Measurements from ENCODE around the gene SGMS1.

SGMS1 gene

DNA sequence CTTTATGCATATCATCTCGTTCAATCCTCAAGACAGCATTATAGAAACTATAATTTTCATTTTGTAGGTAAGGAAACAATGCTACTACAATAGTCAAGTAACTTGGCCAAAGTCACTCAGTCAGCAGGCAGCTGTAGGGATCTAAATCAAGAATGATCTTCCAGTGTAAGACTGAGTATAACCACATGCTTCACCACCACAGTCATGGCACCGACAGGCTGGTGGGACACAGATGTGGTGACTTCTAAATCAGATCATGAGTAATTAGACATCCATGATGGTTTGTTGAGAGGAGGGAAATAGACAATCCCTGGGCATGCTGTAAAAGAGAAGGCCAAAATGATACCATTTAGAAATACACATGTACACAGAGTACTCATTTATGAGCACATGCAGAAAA is 288.4 kb downstream of the SGMS1 start:
- DNase-seq (ENCODE audit: low read depth in 2 of 2) = no peak

- no peak for DNase-seq (ENCODE audit: low read depth in 2 of 2)
These were observed 289.5 kb downstream of the SGMS1 start for GRCh38 chr10:50334273-50334672.

DNA sequence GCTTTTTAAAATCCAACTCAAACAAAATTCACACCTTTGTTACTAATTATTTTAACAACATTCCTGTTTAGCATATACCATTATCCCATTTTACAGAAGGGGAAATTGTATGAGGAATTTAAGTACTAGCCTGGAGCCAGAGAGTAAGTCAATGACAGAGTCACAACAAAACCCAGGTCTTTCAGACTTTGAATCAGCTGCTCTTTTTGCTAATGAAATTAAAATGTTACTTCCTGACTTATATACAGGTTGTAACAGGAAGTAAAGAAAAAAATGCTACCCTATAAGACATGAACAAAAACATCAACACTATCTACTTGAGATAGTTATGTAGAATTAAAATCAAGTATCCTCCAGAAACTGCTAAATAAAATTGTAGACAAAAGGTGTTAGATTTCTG is 289.9 kb downstream of the SGMS1 start:
- DNase-seq (ENCODE audit: low read depth in 2 of 2) = no peak

- no peak for DNase-seq (ENCODE audit: low read depth in 2 of 2)
These were observed 291.5 kb downstream of the SGMS1 start for GRCh38 chr10:50332108-50332842.

- DNase-seq (ENCODE audit: low read depth in 2 of 2) = no peak
These were observed 292.3 kb downstream of the SGMS1 start for GRCh38 chr10:50331486-50331885.

DNA sequence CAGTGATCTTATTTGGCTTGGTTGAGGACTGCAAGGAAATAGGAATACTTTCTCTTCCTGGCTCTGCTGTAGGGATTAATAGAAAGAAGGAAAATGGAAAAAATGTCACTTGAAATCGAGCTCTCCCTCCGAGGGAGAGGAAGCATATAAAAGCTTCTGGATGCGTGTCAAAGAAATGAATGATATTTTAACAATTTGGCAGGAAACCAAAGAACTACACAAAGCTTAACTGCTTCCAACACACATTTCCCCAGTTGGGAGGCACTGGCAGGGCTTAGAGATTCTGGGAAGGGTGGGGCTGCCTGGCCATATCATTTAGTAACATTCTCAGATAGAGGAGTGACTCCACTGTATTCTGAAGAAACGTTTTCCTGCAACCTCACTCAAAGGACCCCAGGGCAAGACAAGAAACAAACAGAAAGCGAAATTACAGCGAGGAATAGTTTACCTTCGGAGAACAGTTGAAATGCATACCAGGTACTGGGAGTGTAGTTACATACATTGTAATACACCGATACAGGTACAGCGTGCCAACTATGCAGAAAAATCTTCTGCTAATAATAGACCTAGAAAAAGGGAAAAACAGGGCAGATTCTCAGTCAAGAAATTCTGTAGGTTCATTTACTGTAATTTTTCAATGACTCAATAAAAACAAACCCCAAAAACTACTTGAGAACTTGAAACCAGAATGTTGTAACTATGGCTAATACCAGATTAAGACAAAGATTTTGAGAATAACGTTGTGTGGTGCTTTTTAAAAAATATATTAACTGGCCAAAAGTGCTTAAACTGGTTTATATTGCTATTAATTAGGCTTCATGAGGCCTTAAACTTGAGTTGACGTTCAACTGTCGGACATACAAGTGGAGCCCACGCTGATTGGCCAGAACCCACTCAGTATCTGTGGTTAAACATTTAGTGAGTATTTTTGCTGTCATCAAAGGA is 296.7 kb downstream of the SGMS1 start:
- no peak for DNase-seq (ENCODE audit: low read depth in 2 of 2)

- DNase-seq (ENCODE audit: low read depth in 2 of 2) = no peak
These were observed 297.6 kb downstream of the SGMS1 start for GRCh38 chr10:50326172-50326555.

DNA sequence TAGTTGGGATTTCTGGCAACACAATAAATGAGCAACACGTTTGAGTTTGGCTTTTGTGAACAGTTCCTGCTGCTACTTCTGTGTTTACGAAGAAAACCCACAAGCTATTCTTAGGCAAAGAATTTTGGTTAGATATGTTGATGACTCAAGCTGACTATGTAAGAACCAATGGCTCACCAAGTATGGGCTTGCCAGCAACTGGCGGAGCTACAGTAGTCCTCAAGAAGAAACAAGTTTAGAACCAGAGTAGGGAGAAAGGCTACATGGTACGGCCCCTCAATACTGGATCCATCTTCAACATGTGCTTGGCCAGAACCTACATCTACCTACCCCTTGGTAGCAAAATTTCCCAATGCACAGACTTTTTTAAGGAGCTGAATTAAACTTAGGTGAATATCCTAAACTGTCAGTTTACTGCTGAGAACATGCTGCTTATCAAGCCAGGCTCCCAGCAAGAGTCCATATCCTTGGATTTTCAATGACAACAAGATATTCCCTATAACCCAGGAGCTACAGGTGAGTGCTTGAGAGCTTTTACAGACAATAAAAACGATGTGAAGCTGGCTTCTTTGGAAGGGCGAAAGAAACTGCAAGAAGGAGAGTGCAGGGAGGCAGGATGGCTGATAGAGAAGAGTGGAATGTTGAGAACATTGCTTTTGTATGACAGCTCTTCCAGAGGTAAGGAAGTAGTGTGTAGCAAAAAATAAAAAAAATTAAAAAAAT is 298.1 kb downstream of the SGMS1 start:
- no peak for DNase-seq (ENCODE audit: low read depth in 2 of 2)

- DNase-seq (ENCODE audit: low read depth in 2 of 2) = no peak
These were observed 298.9 kb downstream of the SGMS1 start for GRCh38 chr10:50324680-50325393.

GRCh38 chr10:50324046-50324445 is 299.7 kb downstream of the SGMS1 start:
- DNase-seq (ENCODE audit: low read depth in 2 of 2) = no peak

GRCh38 chr10:50322077-50322476 is 301.7 kb downstream of the SGMS1 start:
- no peak for DNase-seq (ENCODE audit: low read depth in 2 of 2)

GRCh38 chr10:50318129-50318528 is 305.6 kb downstream of the SGMS1 start:
- DNase-seq (ENCODE audit: low read depth in 2 of 2) = no peak

GRCh38 chr10:50316695-50317648 is 306.8 kb downstream of the SGMS1 start:
- no peak for DNase-seq (ENCODE audit: low read depth in 2 of 2)

- no peak for DNase-seq (ENCODE audit: low read depth in 2 of 2)
These were observed 307.6 kb downstream of the SGMS1 start for GRCh38 chr10:50316174-50316573.

- no peak for DNase-seq (ENCODE audit: low read depth in 2 of 2)
These were observed 308.3 kb downstream of the SGMS1 start for GRCh38 chr10:50315424-50315823.

GRCh38 chr10:50314169-50315071 is 309.3 kb downstream of the SGMS1 start:
- DNase-seq (ENCODE audit: low read depth in 2 of 2) = no peak

DNA sequence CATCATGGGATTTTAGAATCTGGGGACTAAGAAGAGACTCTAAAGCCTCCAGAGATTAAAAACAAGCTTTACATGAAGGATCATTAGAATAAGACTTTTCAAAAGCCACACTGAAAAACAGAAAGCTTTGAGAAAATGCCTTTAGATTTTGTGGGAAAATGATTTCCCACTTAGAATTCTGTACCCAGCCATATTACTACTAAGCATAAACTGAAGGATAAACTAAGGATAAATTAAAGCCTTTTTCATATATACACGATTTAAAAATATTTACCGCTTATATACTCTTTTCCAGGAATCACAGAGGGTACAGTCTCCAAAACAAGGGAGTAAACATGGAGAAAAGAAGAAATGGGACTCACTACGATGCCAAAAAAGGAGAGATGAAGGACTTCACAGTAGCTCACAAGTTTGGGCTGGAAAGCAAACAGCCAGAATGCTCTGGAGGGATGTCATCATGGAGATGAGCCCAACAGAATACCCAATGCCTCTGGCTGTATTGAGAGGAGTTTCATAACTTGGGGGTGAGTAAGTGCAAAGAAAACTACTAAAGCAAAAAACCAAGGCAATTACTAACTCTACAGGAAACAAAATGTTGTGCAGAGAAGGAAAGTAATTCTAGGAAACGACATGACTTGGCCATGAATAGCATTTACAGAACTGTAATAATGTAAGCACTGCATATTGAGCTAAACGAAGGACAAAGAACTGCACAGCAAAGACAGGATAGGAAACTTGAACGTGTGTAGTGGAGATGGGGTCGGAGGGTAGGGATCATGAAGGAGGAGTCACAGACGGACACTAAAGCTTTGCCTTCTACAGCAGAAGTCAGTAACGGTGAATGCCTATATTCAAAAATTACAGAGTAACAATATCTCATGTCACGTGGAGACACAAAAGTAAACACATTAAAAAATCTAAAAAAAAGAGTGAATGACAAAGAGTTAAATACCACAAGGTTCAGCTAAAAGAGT is 311.0 kb downstream of the SGMS1 start:
- no peak for DNase-seq (ENCODE audit: low read depth in 2 of 2)

DNA sequence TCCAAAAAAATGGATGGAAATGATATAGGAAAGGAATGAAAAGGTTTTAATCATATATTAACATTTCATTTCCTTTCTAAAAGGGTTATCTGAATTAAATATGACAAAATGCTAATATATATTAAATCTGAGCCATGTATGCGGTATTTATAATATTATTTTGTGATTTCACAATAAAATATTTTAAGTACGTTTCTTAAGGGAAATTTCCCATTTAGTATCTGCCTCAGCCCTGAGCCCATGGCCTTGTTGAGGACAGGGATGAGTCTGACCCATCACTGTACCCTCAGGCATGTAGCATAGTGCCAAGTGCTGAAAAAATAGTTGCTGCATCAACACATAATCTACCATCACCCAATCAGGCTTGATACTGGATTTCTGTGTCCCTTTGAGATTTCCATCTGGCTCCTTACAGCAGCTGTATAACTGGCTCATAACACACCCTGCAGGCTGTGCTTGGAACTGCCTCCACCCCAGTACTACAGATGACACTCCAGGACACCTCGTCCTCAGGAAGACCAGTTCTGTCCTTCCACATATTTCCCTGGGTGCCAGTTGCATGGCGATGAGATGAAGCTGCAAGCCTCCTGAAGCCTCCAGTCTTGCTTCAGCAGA is 313.1 kb downstream of the SGMS1 start:
- peak in 1 of 2 experiments; percentile 41 for DNase-seq (ENCODE audit: low read depth in 2 of 2)
